Chondrocyte (in vitro differentiated cells): ENCODE measurements around the gene CRYBB1. TPM values are rescaled to one million over a fixed set of nuclear protein-coding genes. Genes with fewer than 3 reads are reported as not detected.

ENCODE experiments used
- DNase-seq: peaks from one replicate; pipeline ENCODE4 v3.0.0; 2021; ENCODE audit warnings: mixed read lengths, low spot score
- H3K27ac Mint-ChIP-seq: one replicate; pipeline ENCODE4 v1.8.0; 2021; ENCODE audit warnings: mild to moderate bottlenecking, moderate library complexity, mixed read lengths; ENCODE audit not compliant: unreplicated experiment
- H3K27me3 Mint-ChIP-seq: 2 replicates; pipeline ENCODE4 v1.8.0; 2021; ENCODE audit warnings: low read depth, mixed read lengths
- H3K36me3 Mint-ChIP-seq: 2 replicates; pipeline ENCODE4 v1.8.0; 2021; ENCODE audit warnings: low read depth, mixed read lengths
- H3K4me1 Mint-ChIP-seq: 2 replicates; pipeline ENCODE4 v1.8.0; 2021; ENCODE audit warnings: low read depth, mild to moderate bottlenecking, mixed read lengths
- H3K4me3 Mint-ChIP-seq: one replicate; pipeline ENCODE4 v1.8.0; 2021; ENCODE audit warnings: mild to moderate bottlenecking, moderate library complexity, mixed read lengths; ENCODE audit not compliant: unreplicated experiment
- H3K9me3 Mint-ChIP-seq: 2 replicates; pipeline ENCODE4 v1.8.0; 2021; ENCODE audit warnings: low read depth, mixed read lengths
- total RNA-seq: library from RNA; stranded (reverse); gene quantifications from 3 replicates; pipeline ENCODE4 v1.2.1, GENCODE V29; 2021
- TF ChIP-seq, protein P1 (sequence below): fragments of 200-600 bp; sonication (generic); IDR thresholded peaks from 2 replicates; pipeline ENCODE4 v1.5.0; 2021; ENCODE audit warnings: antibody characterized with exemption, mild to moderate bottlenecking, moderate library complexity

Gene CRYBB1
- total RNA-seq, 1 donor from 2014 or later = not detected

DNA sequence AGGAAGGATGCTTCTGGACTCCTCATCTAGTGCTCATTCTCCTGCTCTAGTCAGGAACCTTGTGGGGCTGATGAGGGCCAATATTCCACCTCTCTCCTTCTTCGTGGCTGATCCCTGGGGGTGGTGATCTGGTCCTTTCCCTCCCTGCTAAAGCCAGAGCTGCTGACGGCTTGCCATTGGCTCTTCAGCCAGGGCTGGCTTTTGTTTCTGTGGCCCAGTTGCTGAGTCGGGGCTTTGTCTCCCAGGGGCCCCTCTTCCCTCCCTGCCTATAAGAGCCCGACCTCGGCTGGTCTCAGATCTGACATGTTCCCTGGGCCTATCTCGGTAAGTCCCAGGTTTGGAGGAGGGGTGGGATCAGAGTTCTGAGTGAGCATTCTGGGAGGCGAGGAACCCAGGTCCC lies 3.8 kb upstream of the CRYBB1 start, which contains the start of gene CRYBA4:
Gene CRYBA4, plus strand, starts transcription at position 301 of the 400 bp plus-strand sequence. CDS start 634 bp downstream, outside the sequence.
- H3K27me3 Mint-ChIP-seq = peaks cover 10% of the 10 kb centered on the region
- no peaks in the 10 kb centered on the region for H3K4me1 Mint-ChIP-seq
- H3K4me3 Mint-ChIP-seq = no peak within 1 kb of the TSS
- H3K36me3 Mint-ChIP-seq = no peaks in the 10 kb centered on the region
- H3K27ac Mint-ChIP-seq = no peak within 1 kb of the TSS
- no peaks in the 10 kb centered on the region for H3K9me3 Mint-ChIP-seq
- TF ChIP-seq, protein P1, sequence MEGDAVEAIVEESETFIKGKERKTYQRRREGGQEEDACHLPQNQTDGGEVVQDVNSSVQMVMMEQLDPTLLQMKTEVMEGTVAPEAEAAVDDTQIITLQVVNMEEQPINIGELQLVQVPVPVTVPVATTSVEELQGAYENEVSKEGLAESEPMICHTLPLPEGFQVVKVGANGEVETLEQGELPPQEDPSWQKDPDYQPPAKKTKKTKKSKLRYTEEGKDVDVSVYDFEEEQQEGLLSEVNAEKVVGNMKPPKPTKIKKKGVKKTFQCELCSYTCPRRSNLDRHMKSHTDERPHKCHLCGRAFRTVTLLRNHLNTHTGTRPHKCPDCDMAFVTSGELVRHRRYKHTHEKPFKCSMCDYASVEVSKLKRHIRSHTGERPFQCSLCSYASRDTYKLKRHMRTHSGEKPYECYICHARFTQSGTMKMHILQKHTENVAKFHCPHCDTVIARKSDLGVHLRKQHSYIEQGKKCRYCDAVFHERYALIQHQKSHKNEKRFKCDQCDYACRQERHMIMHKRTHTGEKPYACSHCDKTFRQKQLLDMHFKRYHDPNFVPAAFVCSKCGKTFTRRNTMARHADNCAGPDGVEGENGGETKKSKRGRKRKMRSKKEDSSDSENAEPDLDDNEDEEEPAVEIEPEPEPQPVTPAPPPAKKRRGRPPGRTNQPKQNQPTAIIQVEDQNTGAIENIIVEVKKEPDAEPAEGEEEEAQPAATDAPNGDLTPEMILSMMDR = no peak
- DNase-seq = no peak

DNA sequence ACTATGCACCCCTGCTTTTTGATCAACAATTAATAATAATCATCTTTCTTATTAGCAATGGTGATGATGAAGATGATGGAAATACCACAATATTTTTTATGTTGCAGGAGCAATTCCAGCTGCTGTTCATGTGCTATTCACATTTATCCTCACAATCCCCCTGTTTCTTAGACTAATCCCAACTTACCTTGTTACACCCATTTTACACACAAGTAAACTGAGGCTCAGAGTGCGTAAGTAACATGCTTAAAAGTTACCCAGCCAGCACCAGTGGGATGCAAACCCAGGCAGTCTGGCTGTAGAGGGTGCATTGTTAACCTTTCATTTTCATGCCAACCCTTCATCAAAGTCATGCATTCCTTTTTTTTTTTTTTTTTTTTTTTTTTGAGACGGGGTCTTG lies 2.4 kb upstream of the CRYBB1 start:
- H3K4me1 Mint-ChIP-seq = no peaks in the 10 kb centered on the region
- H3K27me3 Mint-ChIP-seq = peaks cover 10% of the 10 kb centered on the region
- TF ChIP-seq, protein P1 = no peak
- no peak overlapping the region for H3K27ac Mint-ChIP-seq
- H3K36me3 Mint-ChIP-seq = no peaks in the 10 kb centered on the region
- H3K9me3 Mint-ChIP-seq = no peaks in the 10 kb centered on the region
- no peak overlapping the region for H3K4me3 Mint-ChIP-seq
- no peak for DNase-seq

DNA sequence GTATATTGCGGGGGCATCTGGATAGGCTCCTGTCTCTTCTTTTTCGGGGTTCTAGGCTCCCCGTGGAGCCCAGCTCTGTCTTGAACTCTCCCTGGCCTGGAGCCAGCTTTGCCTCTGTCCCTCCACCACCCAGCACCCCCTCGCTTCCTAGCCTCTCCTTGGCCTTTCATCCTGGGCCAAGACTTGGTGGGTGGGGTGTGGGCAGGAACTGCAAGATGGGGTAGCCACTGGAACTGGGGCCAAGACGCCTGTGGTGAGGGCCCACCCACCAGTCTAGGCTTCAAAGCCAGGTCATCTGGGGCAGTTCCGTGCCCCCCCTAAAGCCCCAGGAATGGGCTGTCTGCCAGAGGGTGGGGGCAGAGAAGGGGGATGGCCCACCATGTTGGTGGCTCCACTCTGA lies 1.7 kb upstream of the CRYBB1 start:
- no peaks in the 10 kb centered on the region for H3K4me1 Mint-ChIP-seq
- H3K27me3 Mint-ChIP-seq = peaks cover 10% of the 10 kb centered on the region
- no peaks in the 10 kb centered on the region for H3K36me3 Mint-ChIP-seq
- no peak overlapping the region for H3K27ac Mint-ChIP-seq
- no peak for DNase-seq
- no peaks in the 10 kb centered on the region for H3K9me3 Mint-ChIP-seq
- TF ChIP-seq, protein P1 = no peak
- no peak overlapping the region for H3K4me3 Mint-ChIP-seq

DNA sequence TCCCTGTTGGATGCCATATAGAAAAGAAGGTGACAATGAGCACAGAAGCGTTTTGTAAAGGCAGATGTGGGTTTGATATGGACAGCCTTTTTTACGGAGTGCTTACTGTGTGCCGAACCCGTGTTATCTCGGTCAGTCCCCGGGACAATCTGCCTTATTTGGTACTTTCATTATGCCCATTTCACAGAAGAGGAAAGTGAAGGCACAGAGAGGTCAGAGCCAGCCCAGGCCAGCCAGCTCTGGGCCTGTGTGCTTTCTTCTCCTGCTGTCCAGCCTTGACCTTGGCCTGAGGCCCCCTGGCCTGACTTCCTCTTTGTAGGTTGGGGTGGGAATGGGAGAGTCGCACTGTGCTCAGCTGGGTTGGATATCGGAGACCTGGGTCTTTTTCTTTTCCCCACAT lies 628 bp upstream of the CRYBB1 start:
- Mint-ChIP-seq H3K9me3 (no peaks in the 10 kb centered on the region), H3K27me3 (peaks cover 17% of the 10 kb centered on the region), H3K27ac (no peak overlapping the region), H3K4me1 (peaks cover 4% of the 10 kb centered on the region), H3K4me3 (no peak overlapping the region), H3K36me3 (no peaks in the 10 kb centered on the region)
- TF ChIP-seq, protein P1 = no peak
- no peak for DNase-seq

DNA sequence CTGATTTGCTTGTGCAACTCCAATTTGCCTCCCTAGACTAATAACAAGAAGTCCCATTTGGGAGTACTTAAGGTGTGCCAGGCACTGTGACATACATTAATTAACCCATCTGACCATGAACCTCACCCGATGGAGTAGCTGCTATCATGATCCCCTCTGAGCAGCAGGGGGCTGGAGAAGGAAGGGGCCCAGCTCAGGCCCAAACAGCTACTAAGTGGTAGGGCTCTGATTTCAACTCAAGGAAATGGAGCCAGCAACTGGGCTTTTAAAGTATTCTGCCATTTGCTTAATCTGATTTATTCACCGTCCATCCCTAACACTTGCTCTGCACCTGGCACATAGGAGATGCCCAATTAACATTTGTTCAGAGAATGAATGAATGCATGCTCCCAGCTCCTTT lies 1.2 kb downstream of the CRYBB1 start:
- no peaks in the 10 kb centered on the region for H3K36me3 Mint-ChIP-seq
- DNase-seq = no peak
- peaks cover 4% of the 10 kb centered on the region for H3K4me1 Mint-ChIP-seq
- TF ChIP-seq, protein P1 = no peak
- no peak overlapping the region for H3K27ac Mint-ChIP-seq
- no peak overlapping the region for H3K4me3 Mint-ChIP-seq
- H3K9me3 Mint-ChIP-seq = no peaks in the 10 kb centered on the region
- H3K27me3 Mint-ChIP-seq = peaks cover 13% of the 10 kb centered on the region
